ENCODE measurements around the gene TNS1. TPM values are rescaled to one million over a fixed set of nuclear protein-coding genes. Genes with fewer than 3 reads are reported as not detected.

The TNS1 gene
- total RNA-seq, 4 donors from 2014 or later: 57.7 to 120 (median 95.7) TPM

DNA sequence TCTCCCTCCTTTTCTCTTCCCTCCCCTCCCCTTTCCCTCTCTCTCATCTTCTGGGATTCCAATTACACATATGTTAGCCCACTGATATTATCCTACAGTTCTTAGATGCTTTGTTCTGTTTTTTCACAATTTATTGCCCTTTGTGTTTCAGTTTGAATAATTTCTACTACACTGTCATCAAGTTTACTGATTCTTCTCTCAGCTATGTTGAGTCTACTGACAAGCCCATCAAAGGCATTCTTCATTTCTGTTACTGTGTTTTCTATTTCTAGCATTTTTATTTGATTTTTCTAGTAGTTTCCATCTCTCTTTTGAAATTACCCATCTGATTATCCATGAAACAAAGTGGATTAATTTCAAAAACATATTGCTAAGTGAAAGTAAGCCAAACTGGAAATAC lies 219.6 kb downstream of the TNS1 start:
- intact Hi-C loops (cut with DNase I; ENCODE audit: low total_unique reads): loop anchor here (10.0 kb wide), 1 partner anchor 282 kb away; the partner anchor contains the start of gene RUFY4

GRCh38 chr2:217777906-217778305 lies 224.9 kb downstream of the TNS1 start:
- intact Hi-C loops (cut with DNase I; ENCODE audit: low total_unique reads): no loop called here
- DNase-seq (ENCODE audit: low spot score in 2 of 2): no peak
- H3K4me3 ChIP-seq (ENCODE audit: low read depth, poor library complexity, severe bottlenecking): no peak overlapping the region
- no peak for TF ChIP-seq POLR2A (IDR thresholded peaks at IDR 0.05)
- TF ChIP-seq, protein P1, sequence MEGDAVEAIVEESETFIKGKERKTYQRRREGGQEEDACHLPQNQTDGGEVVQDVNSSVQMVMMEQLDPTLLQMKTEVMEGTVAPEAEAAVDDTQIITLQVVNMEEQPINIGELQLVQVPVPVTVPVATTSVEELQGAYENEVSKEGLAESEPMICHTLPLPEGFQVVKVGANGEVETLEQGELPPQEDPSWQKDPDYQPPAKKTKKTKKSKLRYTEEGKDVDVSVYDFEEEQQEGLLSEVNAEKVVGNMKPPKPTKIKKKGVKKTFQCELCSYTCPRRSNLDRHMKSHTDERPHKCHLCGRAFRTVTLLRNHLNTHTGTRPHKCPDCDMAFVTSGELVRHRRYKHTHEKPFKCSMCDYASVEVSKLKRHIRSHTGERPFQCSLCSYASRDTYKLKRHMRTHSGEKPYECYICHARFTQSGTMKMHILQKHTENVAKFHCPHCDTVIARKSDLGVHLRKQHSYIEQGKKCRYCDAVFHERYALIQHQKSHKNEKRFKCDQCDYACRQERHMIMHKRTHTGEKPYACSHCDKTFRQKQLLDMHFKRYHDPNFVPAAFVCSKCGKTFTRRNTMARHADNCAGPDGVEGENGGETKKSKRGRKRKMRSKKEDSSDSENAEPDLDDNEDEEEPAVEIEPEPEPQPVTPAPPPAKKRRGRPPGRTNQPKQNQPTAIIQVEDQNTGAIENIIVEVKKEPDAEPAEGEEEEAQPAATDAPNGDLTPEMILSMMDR (IDR thresholded peaks at IDR 0.05): no peak

More for the DNA sequence above, 219.6 kb downstream of the TNS1 start:
- TF ChIP-seq, protein P1 (IDR thresholded peaks at IDR 0.05): no peak
- no peak for TF ChIP-seq POLR2A (IDR thresholded peaks at IDR 0.05)
- H3K4me3 ChIP-seq (ENCODE audit: low read depth, poor library complexity, severe bottlenecking): no peak overlapping the region
- no peak for DNase-seq (ENCODE audit: low spot score in 2 of 2)

DNA sequence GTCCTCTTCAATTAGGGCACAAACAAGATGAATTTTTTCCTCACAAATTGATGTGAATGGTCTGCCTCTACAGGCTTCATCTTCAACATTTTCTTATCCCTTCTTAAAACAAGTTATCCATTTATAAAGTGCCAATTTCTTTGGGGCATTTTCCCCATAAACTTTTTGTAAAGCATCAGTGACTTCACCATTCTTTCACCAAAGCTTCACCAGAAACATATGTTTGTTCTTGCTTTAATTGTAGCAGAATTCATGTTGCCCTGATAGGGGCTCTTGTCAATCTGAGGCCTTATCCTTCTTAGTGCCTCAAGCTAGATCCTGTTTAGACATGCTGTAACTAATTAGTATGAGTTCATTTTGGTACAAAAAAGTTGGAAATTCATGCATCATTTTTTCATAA lies 226.2 kb downstream of the TNS1 start:
- intact Hi-C loops (cut with DNase I; ENCODE audit: low total_unique reads): no loop called here
- DNase-seq (ENCODE audit: low spot score in 2 of 2): no peak
- TF ChIP-seq, protein P1 (IDR thresholded peaks at IDR 0.05): no peak
- TF ChIP-seq POLR2A (IDR thresholded peaks at IDR 0.05): no peak

DNA sequence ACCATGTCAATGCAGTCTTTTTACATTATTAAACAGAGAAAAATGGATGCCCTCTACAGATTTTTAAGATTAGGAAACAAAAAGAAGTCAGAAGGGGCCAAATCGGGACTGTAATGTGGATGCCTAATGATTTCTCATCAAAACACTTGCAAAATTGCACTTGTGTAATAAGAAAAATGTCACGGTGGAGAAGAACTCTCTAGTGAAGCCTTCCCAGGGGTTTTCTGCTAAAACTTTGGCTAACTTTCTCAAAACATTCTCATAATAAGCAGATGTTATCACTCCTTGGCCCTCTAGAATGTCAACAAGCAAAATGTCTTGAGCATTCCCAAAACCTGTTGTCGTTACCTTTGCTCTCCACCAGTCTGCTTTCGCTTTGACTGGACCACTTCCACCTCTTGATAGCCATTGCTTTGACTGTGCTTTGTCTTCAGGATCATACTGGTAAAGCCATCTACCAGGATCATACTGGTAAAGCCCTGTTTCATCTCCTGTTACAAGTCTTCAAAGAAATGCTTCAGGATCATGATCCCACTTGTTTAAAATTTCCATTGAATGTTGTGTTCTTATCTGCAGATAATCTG lies 226.8 kb downstream of the TNS1 start:
- intact Hi-C loops (cut with DNase I; ENCODE audit: low total_unique reads): no loop called here
- DNase-seq (ENCODE audit: low spot score in 2 of 2): no peak
- H3K4me3 ChIP-seq (ENCODE audit: low read depth, poor library complexity, severe bottlenecking): no peak overlapping the region

More for the DNA sequence above, 226.2 kb downstream of the TNS1 start:
- H3K4me3 ChIP-seq (ENCODE audit: low read depth, poor library complexity, severe bottlenecking): no peak overlapping the region

GRCh38 chr2:217774232-217774631 lies 228.6 kb downstream of the TNS1 start:
- no peak for DNase-seq (ENCODE audit: low spot score in 2 of 2)
- 78 to 92% methylated on average over 3 of the region's 3 CpGs for WGBS, 2 donors
- intact Hi-C loops (cut with DNase I; ENCODE audit: low total_unique reads): no loop called here
- H3K4me3 ChIP-seq (ENCODE audit: low read depth, poor library complexity, severe bottlenecking): no peak overlapping the region
- TF ChIP-seq, protein P1 (IDR thresholded peaks at IDR 0.05): no peak
- no peak for TF ChIP-seq POLR2A (IDR thresholded peaks at IDR 0.05)

More for the DNA sequence above, 226.8 kb downstream of the TNS1 start:
- TF ChIP-seq POLR2A (IDR thresholded peaks at IDR 0.05): no peak
- TF ChIP-seq, protein P1 (IDR thresholded peaks at IDR 0.05): no peak
- WGBS, 2 donors: 41 to 50% methylated on average over 4 of the region's 4 CpGs

GRCh38 chr2:217773539-217773938 lies 229.3 kb downstream of the TNS1 start:
- DNase-seq (ENCODE audit: low spot score in 2 of 2): no peak
- no peak for TF ChIP-seq POLR2A (IDR thresholded peaks at IDR 0.05)
- TF ChIP-seq, protein P1 (IDR thresholded peaks at IDR 0.05): no peak
- H3K4me3 ChIP-seq (ENCODE audit: low read depth, poor library complexity, severe bottlenecking): no peak overlapping the region
- intact Hi-C loops (cut with DNase I; ENCODE audit: low total_unique reads): no loop called here

Measured in lower leg skin (tissue), 4 donors.